ENCODE results near the gene KRT77.

GRCh38 chr12:52699960-52700359, 3.4 kb downstream of the KRT77 start:
- no peak for TF ChIP-seq POLR2AphosphoS5 (IDR thresholded peaks at IDR 0.05)
- no peak for TF ChIP-seq POLR2A (IDR thresholded peaks at IDR 0.05)

All from breast epithelium (tissue), 3 donors.